HG02938 (cell line): ENCODE results near the gene TECPR2.
"Not testable (repeated sequence)": the region's sequence is repeated elsewhere in the genome, so short reads cannot be mapped to it uniquely, and the experiment has no call there.

Source experiments
- ATAC-seq: cut with Tn5 transposase; IDR thresholded peaks from one replicate; pipeline ENCODE4 v1.9.1; 2021; ENCODE audit warnings: mild to moderate bottlenecking, moderate library complexity; ENCODE audit not compliant: unreplicated experiment

The TECPR2 gene

GRCh38 chr14:102330806-102331205, 31.9 kb upstream of the TECPR2 start:
- ATAC-seq, result no peak

- ATAC-seq, result no peak
Observed at GRCh38 chr14:102333390-102333789, 29.4 kb upstream of the TECPR2 start.

- no peak for ATAC-seq
Observed at GRCh38 chr14:102333795-102334705, 28.7 kb upstream of the TECPR2 start.

- ATAC-seq, result no peak
Observed at GRCh38 chr14:102335163-102335562, 27.6 kb upstream of the TECPR2 start.

GRCh38 chr14:102338724-102339123, 24.0 kb upstream of the TECPR2 start:
- no peak for ATAC-seq

GRCh38 chr14:102341566-102341965, 21.2 kb upstream of the TECPR2 start:
- no peak for ATAC-seq

- ATAC-seq, result no peak
Observed at GRCh38 chr14:102342238-102342637, 20.5 kb upstream of the TECPR2 start.

- ATAC-seq, result no peak
Observed at GRCh38 chr14:102344084-102344483, 18.7 kb upstream of the TECPR2 start.

- ATAC-seq, result no peak
Observed at GRCh38 chr14:102344485-102344884, 18.3 kb upstream of the TECPR2 start.

- ATAC-seq, result no peak
Observed at GRCh38 chr14:102345232-102345631, 17.5 kb upstream of the TECPR2 start.

GRCh38 chr14:102346645-102347044, 16.1 kb upstream of the TECPR2 start:
- ATAC-seq, result no peak

- ATAC-seq, result no peak
Observed at GRCh38 chr14:102348376-102348775, 14.4 kb upstream of the TECPR2 start.

- no peak for ATAC-seq
Observed at GRCh38 chr14:102351023-102351422, 11.7 kb upstream of the TECPR2 start.

- not testable (repeated sequence) for ATAC-seq
Observed at GRCh38 chr14:102351593-102351992, 11.1 kb upstream of the TECPR2 start.

- no peak for ATAC-seq
Observed at GRCh38 chr14:102352213-102352612, 10.5 kb upstream of the TECPR2 start.

- ATAC-seq, result no peak
Observed at GRCh38 chr14:102353126-102353619, 9.6 kb upstream of the TECPR2 start.

GRCh38 chr14:102356280-102356679, 6.5 kb upstream of the TECPR2 start:
- no peak for ATAC-seq

GRCh38 chr14:102359341-102359740, 3.4 kb upstream of the TECPR2 start:
- no peak for ATAC-seq

- no peak for ATAC-seq
Observed at GRCh38 chr14:102360388-102360787, 2.4 kb upstream of the TECPR2 start.

- ATAC-seq, result peak; percentile 48
Observed at GRCh38 chr14:102362084-102362483, 657 bp upstream of the TECPR2 start.

GRCh38 chr14:102363182-102363943, 622 bp downstream of the TECPR2 start:
- ATAC-seq, result peak; percentile 26

- no peak for ATAC-seq
Observed at GRCh38 chr14:102370305-102370809, 7.6 kb downstream of the TECPR2 start.
